Measurements from ENCODE around the gene TTC16.

Gene TTC16

GRCh38 chr9:127720031-127720864 lies 4.4 kb downstream of the TTC16 start:
- no peak for DNase-seq
- ChIA-PET CTCF (interaction anchor here (0.9 to 1.8 kb wide), 5 partner anchors 9 to 50 kb away, joined by 3 read pairs; partner anchors contain the start of gene TOR2A), POLR2A (no interaction called here)
- H3K27me3 ChIP-seq (replicated peaks in 2 of 5; ENCODE audit: control insufficient read depth in 4 of 5, insufficient read depth in 5 of 5, low read length in 4 of 5) = peaks cover 0 to 1% (median 0%) of the 10 kb centered on the region in 5 experiments
- H3K9me3 ChIP-seq (ENCODE audit: control extremely low read depth in 1 of 5, control insufficient read depth in 4 of 5, insufficient read depth in 2 of 5, low read depth in 1 of 5, low read length in 4 of 5) = no peaks in the 10 kb centered on the region
- H3K4me1 ChIP-seq (ENCODE audit: control extremely low read depth in 1 of 4, control insufficient read depth in 4 of 4, insufficient read depth in 4 of 4, low read length in 3 of 4) = peaks cover 0 to 10% (median 8%) of the 10 kb centered on the region in 4 experiments
- no peaks in the 10 kb centered on the region for H3K36me3 ChIP-seq (ENCODE audit: control insufficient read depth in 4 of 4, insufficient read depth in 4 of 4, low read length in 3 of 4)
- WGBS (ENCODE audit: insufficient coverage) = 91% methylated on average over 12 of the region's 12 CpGs
- H3K27ac ChIP-seq (ENCODE audit: insufficient read depth in 1 of 2, low read depth in 1 of 2, low read length in 2 of 2, poor library complexity in 1 of 2, severe bottlenecking in 2 of 2) = no peak overlapping the region
- no peak overlapping the region for H3K4me3 ChIP-seq (ENCODE audit: control insufficient read depth in 1 of 7, extremely low read depth in 1 of 7, insufficient read depth in 4 of 7, low read depth in 2 of 7, low read length in 6 of 7)

- Histone ChIP-seq H3K27ac (ENCODE audit: insufficient read depth in 1 of 2, low read depth in 1 of 2, low read length in 2 of 2, poor library complexity in 1 of 2, severe bottlenecking in 2 of 2) (no peak overlapping the region), H3K27me3 (replicated peaks in 2 of 5; ENCODE audit: control insufficient read depth in 4 of 5, insufficient read depth in 5 of 5, low read length in 4 of 5) (peaks cover 0 to 1% (median 0%) of the 10 kb centered on the region in 5 experiments), H3K4me3 (ENCODE audit: control insufficient read depth in 1 of 7, extremely low read depth in 1 of 7, insufficient read depth in 4 of 7, low read depth in 2 of 7, low read length in 6 of 7) (no peak overlapping the region), H3K9me3 (ENCODE audit: control extremely low read depth in 1 of 5, control insufficient read depth in 4 of 5, insufficient read depth in 2 of 5, low read depth in 1 of 5, low read length in 4 of 5) (no peaks in the 10 kb centered on the region), H3K36me3 (ENCODE audit: control insufficient read depth in 4 of 4, insufficient read depth in 4 of 4, low read length in 3 of 4) (no peaks in the 10 kb centered on the region), H3K4me1 (ENCODE audit: control extremely low read depth in 1 of 4, control insufficient read depth in 4 of 4, insufficient read depth in 4 of 4, low read length in 3 of 4) (peaks cover 0 to 10% (median 7%) of the 10 kb centered on the region in 4 experiments)
- CTCF ChIA-PET = interaction anchor here (0.9 kb wide), 1 partner anchor 14 kb away, joined by 3 read pairs; the partner anchor contains the start of gene TOR2A
- POLR2A ChIA-PET = no interaction called here
- DNase-seq = no peak
Measured at GRCh38 chr9:127720865-127721227, 5.0 kb downstream of the TTC16 start.

GRCh38 chr9:127721391-127721821 lies 5.5 kb downstream of the TTC16 start:
- H3K4me1 ChIP-seq (ENCODE audit: control extremely low read depth in 1 of 4, control insufficient read depth in 4 of 4, insufficient read depth in 4 of 4, low read length in 3 of 4) = peaks cover 0 to 5% (median 4%) of the 10 kb centered on the region in 4 experiments
- no peak overlapping the region for H3K27ac ChIP-seq (ENCODE audit: insufficient read depth in 1 of 2, low read depth in 1 of 2, low read length in 2 of 2, poor library complexity in 1 of 2, severe bottlenecking in 2 of 2)
- no peaks in the 10 kb centered on the region for H3K9me3 ChIP-seq (ENCODE audit: control extremely low read depth in 1 of 5, control insufficient read depth in 4 of 5, insufficient read depth in 2 of 5, low read depth in 1 of 5, low read length in 4 of 5)
- H3K4me3 ChIP-seq (ENCODE audit: control insufficient read depth in 1 of 7, extremely low read depth in 1 of 7, insufficient read depth in 4 of 7, low read depth in 2 of 7, low read length in 6 of 7) = no peak overlapping the region
- WGBS (ENCODE audit: insufficient coverage) = 82% methylated on average over 6 of the region's 11 CpGs
- H3K36me3 ChIP-seq (ENCODE audit: control insufficient read depth in 4 of 4, insufficient read depth in 4 of 4, low read length in 3 of 4) = no peaks in the 10 kb centered on the region
- ChIA-PET POLR2A (no interaction called here), CTCF (interaction anchor here (0.5 to 0.9 kb wide), 2 partner anchors 13 to 137 kb away, joined by 3 read pairs; partner anchors contain the start of gene TOR2A)
- no peak for DNase-seq
- H3K27me3 ChIP-seq (replicated peaks in 2 of 5; ENCODE audit: control insufficient read depth in 4 of 5, insufficient read depth in 5 of 5, low read length in 4 of 5) = peaks cover 0 to 1% (median 0%) of the 10 kb centered on the region in 5 experiments

- no peak overlapping the region for H3K27ac ChIP-seq (ENCODE audit: insufficient read depth in 1 of 2, low read depth in 1 of 2, low read length in 2 of 2, poor library complexity in 1 of 2, severe bottlenecking in 2 of 2)
- POLR2A ChIA-PET = no interaction called here
Measured at GRCh38 chr9:127722055-127722745, 6.3 kb downstream of the TTC16 start.

GRCh38 chr9:127723013-127723412 lies 7.1 kb downstream of the TTC16 start:
- Histone ChIP-seq H3K9me3 (ENCODE audit: control extremely low read depth in 1 of 5, control insufficient read depth in 4 of 5, insufficient read depth in 2 of 5, low read depth in 1 of 5, low read length in 4 of 5) (no peaks in the 10 kb centered on the region), H3K36me3 (ENCODE audit: control insufficient read depth in 4 of 4, insufficient read depth in 4 of 4, low read length in 3 of 4) (no peaks in the 10 kb centered on the region), H3K4me1 (ENCODE audit: control extremely low read depth in 1 of 4, control insufficient read depth in 4 of 4, insufficient read depth in 4 of 4, low read length in 3 of 4) (peaks cover 0 to 5% (median 4%) of the 10 kb centered on the region in 4 experiments), H3K4me3 (ENCODE audit: control insufficient read depth in 1 of 7, extremely low read depth in 1 of 7, insufficient read depth in 4 of 7, low read depth in 2 of 7, low read length in 6 of 7) (no peak overlapping the region), H3K27me3 (replicated peaks in 2 of 5; ENCODE audit: control insufficient read depth in 4 of 5, insufficient read depth in 5 of 5, low read length in 4 of 5) (peaks cover 0 to 1% (median 0%) of the 10 kb centered on the region in 5 experiments), H3K27ac (ENCODE audit: insufficient read depth in 1 of 2, low read depth in 1 of 2, low read length in 2 of 2, poor library complexity in 1 of 2, severe bottlenecking in 2 of 2) (no peak overlapping the region)
- DNase-seq = no peak
- 95% methylated on average over 8 of the region's 13 CpGs for WGBS (ENCODE audit: insufficient coverage)
- CTCF ChIA-PET = interaction anchor here (1.0 kb wide), 1 partner anchor 12 kb away, joined by 3 read pairs; the partner anchor contains the start of gene TOR2A
- POLR2A ChIA-PET = no interaction called here

More at GRCh38 chr9:127722055-127722745, 6.3 kb downstream of the TTC16 start:
- H3K36me3 ChIP-seq (ENCODE audit: control insufficient read depth in 4 of 4, insufficient read depth in 4 of 4, low read length in 3 of 4) = no peaks in the 10 kb centered on the region
- 100% methylated on average over 7 of the region's 12 CpGs for WGBS (ENCODE audit: insufficient coverage)
- DNase-seq = no peak
- H3K9me3 ChIP-seq (ENCODE audit: control extremely low read depth in 1 of 5, control insufficient read depth in 4 of 5, insufficient read depth in 2 of 5, low read depth in 1 of 5, low read length in 4 of 5) = no peaks in the 10 kb centered on the region
- peaks cover 0 to 1% (median 0%) of the 10 kb centered on the region in 5 experiments for H3K27me3 ChIP-seq (replicated peaks in 2 of 5; ENCODE audit: control insufficient read depth in 4 of 5, insufficient read depth in 5 of 5, low read length in 4 of 5)
- CTCF ChIA-PET = interaction anchor here (0.5 to 0.6 kb wide), 2 partner anchors 13 to 138 kb away, joined by 3 read pairs; partner anchors contain the start of gene TOR2A
- no peak overlapping the region for H3K4me3 ChIP-seq (ENCODE audit: control insufficient read depth in 1 of 7, extremely low read depth in 1 of 7, insufficient read depth in 4 of 7, low read depth in 2 of 7, low read length in 6 of 7)
- H3K4me1 ChIP-seq (ENCODE audit: control extremely low read depth in 1 of 4, control insufficient read depth in 4 of 4, insufficient read depth in 4 of 4, low read length in 3 of 4) = peaks cover 0 to 5% (median 4%) of the 10 kb centered on the region in 4 experiments

- H3K4me1 ChIP-seq (ENCODE audit: control extremely low read depth in 1 of 4, control insufficient read depth in 4 of 4, insufficient read depth in 4 of 4, low read length in 3 of 4) = peaks cover 0 to 5% (median 4%) of the 10 kb centered on the region in 4 experiments
- no peaks in the 10 kb centered on the region for H3K9me3 ChIP-seq (ENCODE audit: control extremely low read depth in 1 of 5, control insufficient read depth in 4 of 5, insufficient read depth in 2 of 5, low read depth in 1 of 5, low read length in 4 of 5)
- DNase-seq = no peak
- H3K27me3 ChIP-seq (replicated peaks in 2 of 5; ENCODE audit: control insufficient read depth in 4 of 5, insufficient read depth in 5 of 5, low read length in 4 of 5) = peaks cover 0 to 1% (median 0%) of the 10 kb centered on the region in 5 experiments
- CTCF ChIA-PET = interaction anchor here (1.0 kb wide), 1 partner anchor 11 kb away, joined by 3 read pairs; the partner anchor contains the start of gene TOR2A
- no peaks in the 10 kb centered on the region for H3K36me3 ChIP-seq (ENCODE audit: control insufficient read depth in 4 of 4, insufficient read depth in 4 of 4, low read length in 3 of 4)
- H3K4me3 ChIP-seq (ENCODE audit: control insufficient read depth in 1 of 7, extremely low read depth in 1 of 7, insufficient read depth in 4 of 7, low read depth in 2 of 7, low read length in 6 of 7) = no peak overlapping the region
- 85% methylated on average over 5 of the region's 5 CpGs for WGBS (ENCODE audit: insufficient coverage)
- POLR2A ChIA-PET = interaction anchor here (1.3 kb wide), 1 partner anchor 11 kb away, joined by 4 read pairs; the partner anchor contains the start of gene TOR2A
- no peak overlapping the region for H3K27ac ChIP-seq (ENCODE audit: insufficient read depth in 1 of 2, low read depth in 1 of 2, low read length in 2 of 2, poor library complexity in 1 of 2, severe bottlenecking in 2 of 2)
Measured at GRCh38 chr9:127723444-127723843, 7.6 kb downstream of the TTC16 start.
